Astrocyte (in vitro differentiated cells and primary cell): ENCODE data around the gene SLC12A4. TPM values are rescaled to one million over a fixed set of nuclear protein-coding genes. Genes with fewer than 3 reads are reported as not detected.

Experiments
- DNase-seq: peaks from one replicate; pipeline ENCODE4 v3.0.0-alpha.2; 2010; ENCODE audit warnings: low read depth
- FAIRE-seq: peaks from 2 replicates; lab custom pipeline; 2011; peaks lifted over from hg19 to GRCh38; lab: Jason Lieb, UNC
- H2AFZ ChIP-seq: 2 replicates; pipeline ENCODE4 v1.6.0; 2012; ENCODE audit warnings: low read depth, low read length, inconsistent platforms
- H3K27ac ChIP-seq: 2 replicates; pipeline ENCODE4 v1.5.1; 2011; ENCODE audit warnings: low read depth, low read length, inconsistent platforms
- H3K27me3 ChIP-seq: 2 replicates; pipeline ENCODE4 v1.6.0; 2011; ENCODE audit warnings: low read length, inconsistent platforms; ENCODE audit not compliant: insufficient read depth
- H3K36me3 ChIP-seq: 2 replicates; pipeline ENCODE4 v1.5.1; 2011; ENCODE audit warnings: low read length, inconsistent platforms; ENCODE audit not compliant: insufficient read depth
- H3K4me1 ChIP-seq: 2 replicates; pipeline ENCODE4 v1.5.1; 2011; ENCODE audit warnings: low read length, inconsistent platforms; ENCODE audit not compliant: insufficient read depth
- H3K4me2 ChIP-seq: 2 replicates; pipeline ENCODE4 v1.6.0; 2012; ENCODE audit warnings: low read length, inconsistent platforms
- H3K4me3 ChIP-seq: 2 replicates; pipeline ENCODE4 v1.5.1; 2011; ENCODE audit warnings: low read depth, mild to moderate bottlenecking, low read length, inconsistent platforms; ENCODE audit not compliant: insufficient read depth
- H3K79me2 ChIP-seq: 2 replicates; pipeline ENCODE4 v1.6.0; 2012; ENCODE audit warnings: mild to moderate bottlenecking, low read length, inconsistent platforms; ENCODE audit not compliant: insufficient read depth
- H3K9ac ChIP-seq: 2 replicates; pipeline ENCODE4 v1.6.0; 2012; ENCODE audit warnings: mild to moderate bottlenecking, low read length, inconsistent platforms
- H3K9me3 ChIP-seq: 2 replicates; pipeline ENCODE4 v1.5.1; 2012; ENCODE audit warnings: low read depth, mild to moderate bottlenecking, low read length, inconsistent platforms; ENCODE audit not compliant: insufficient read depth
- H4K20me1 ChIP-seq: 2 replicates; pipeline ENCODE4 v1.6.0; 2012; ENCODE audit warnings: low read length, inconsistent platforms; ENCODE audit not compliant: insufficient read depth
- H3K27ac Mint-ChIP-seq: one replicate; pipeline ENCODE4 v1.8.0; 2021; ENCODE audit warnings: mild to moderate bottlenecking, mixed read lengths; ENCODE audit not compliant: unreplicated experiment
- H3K27me3 Mint-ChIP-seq: one replicate; pipeline ENCODE4 v1.8.0; 2021; ENCODE audit warnings: low read depth, mixed read lengths; ENCODE audit not compliant: unreplicated experiment
- H3K36me3 Mint-ChIP-seq: one replicate; pipeline ENCODE4 v1.8.0; 2021; ENCODE audit warnings: low read depth, mixed read lengths; ENCODE audit not compliant: unreplicated experiment
- H3K4me1 Mint-ChIP-seq: one replicate; pipeline ENCODE4 v1.8.0; 2021; ENCODE audit warnings: low read depth, mixed read lengths; ENCODE audit not compliant: unreplicated experiment
- H3K4me3 Mint-ChIP-seq: one replicate; pipeline ENCODE4 v1.8.0; 2021; ENCODE audit warnings: mild to moderate bottlenecking, moderate library complexity, mixed read lengths; ENCODE audit not compliant: unreplicated experiment
- H3K9me3 Mint-ChIP-seq: one replicate; pipeline ENCODE4 v1.8.0; 2021; ENCODE audit warnings: mild to moderate bottlenecking, mixed read lengths; ENCODE audit not compliant: unreplicated experiment
- EZH2 ChIP-seq: IDR thresholded peaks from 2 replicates; pipeline ENCODE4 v1.6.1; 2012; ENCODE audit warnings: mild to moderate bottlenecking, low read length, inconsistent platforms; ENCODE audit not compliant: insufficient read depth
- total RNA-seq: library from RNA; stranded (reverse); gene quantifications from 2 replicates; pipeline ENCODE4 v1.2.1, GENCODE V29; 2021
- TF ChIP-seq, protein P1 (sequence below): IDR thresholded peaks from 2 replicates; pipeline ENCODE4 v1.5.1; 2011; ENCODE audit warnings: low read depth, mild to moderate bottlenecking, inconsistent platforms, low read length, moderate library complexity; ENCODE audit not compliant: insufficient read depth

The SLC12A4 gene
- total RNA-seq, 1 donor from 2014 or later, result 118 TPM

DNA sequence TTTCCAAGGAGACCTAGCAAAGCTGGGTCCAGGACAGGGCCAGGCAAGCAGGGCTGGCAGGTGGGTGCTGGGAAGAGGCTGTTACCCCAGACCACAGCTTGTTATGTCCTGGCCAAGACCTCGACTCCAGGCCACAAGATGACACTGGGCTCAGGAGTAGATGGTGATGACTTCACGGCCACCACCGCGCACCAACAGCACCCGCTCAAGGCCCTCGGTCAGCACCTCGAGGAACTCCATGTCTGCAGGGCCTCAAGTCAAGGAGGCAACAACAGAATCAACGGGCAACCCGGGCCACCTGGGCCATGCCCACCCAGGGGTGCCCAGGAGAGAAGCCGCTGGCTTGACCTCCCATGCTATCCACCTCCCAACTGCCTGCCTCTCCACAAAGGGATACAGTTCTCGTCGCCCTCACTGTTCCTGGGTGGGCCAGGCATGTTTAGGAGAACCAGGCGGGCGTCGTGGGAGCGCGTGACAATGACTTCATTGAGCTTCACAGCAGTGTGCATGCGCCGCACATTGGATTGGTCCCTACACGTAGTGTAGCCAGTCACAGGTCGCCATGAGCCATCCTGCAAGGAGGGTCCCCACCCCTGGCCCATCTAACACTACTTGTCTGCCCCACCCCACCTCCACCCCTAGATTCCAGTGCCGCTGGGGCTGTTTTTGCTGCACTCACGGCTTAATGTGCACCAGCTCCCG lies 23.6 kb downstream of the SLC12A4 start:
- Histone ChIP-seq H3K27ac (no peak overlapping the region), H3K36me3 (peaks cover 48% of the 10 kb centered on the region), H3K27me3 (no peaks in the 10 kb centered on the region), H4K20me1 (peaks cover 91% of the 10 kb centered on the region), H3K4me2 (peak overlapping the region; percentile 0), H2AFZ (no peak overlapping the region), H3K4me1 (peaks cover 15% of the 10 kb centered on the region), H3K9ac (peak overlapping the region; percentile 27), H3K9me3 (no peaks in the 10 kb centered on the region), H3K79me2 (peaks cover 10% of the 10 kb centered on the region), H3K4me3 (no peak overlapping the region)
- H3K27me3 Mint-ChIP-seq, result no peaks in the 10 kb centered on the region
- H3K9me3 Mint-ChIP-seq, result no peaks in the 10 kb centered on the region
- H3K4me3 Mint-ChIP-seq, result no peak overlapping the region
- no peak for TF ChIP-seq EZH2
- TF ChIP-seq, protein P1, sequence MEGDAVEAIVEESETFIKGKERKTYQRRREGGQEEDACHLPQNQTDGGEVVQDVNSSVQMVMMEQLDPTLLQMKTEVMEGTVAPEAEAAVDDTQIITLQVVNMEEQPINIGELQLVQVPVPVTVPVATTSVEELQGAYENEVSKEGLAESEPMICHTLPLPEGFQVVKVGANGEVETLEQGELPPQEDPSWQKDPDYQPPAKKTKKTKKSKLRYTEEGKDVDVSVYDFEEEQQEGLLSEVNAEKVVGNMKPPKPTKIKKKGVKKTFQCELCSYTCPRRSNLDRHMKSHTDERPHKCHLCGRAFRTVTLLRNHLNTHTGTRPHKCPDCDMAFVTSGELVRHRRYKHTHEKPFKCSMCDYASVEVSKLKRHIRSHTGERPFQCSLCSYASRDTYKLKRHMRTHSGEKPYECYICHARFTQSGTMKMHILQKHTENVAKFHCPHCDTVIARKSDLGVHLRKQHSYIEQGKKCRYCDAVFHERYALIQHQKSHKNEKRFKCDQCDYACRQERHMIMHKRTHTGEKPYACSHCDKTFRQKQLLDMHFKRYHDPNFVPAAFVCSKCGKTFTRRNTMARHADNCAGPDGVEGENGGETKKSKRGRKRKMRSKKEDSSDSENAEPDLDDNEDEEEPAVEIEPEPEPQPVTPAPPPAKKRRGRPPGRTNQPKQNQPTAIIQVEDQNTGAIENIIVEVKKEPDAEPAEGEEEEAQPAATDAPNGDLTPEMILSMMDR, result no peak
- peak overlapping the region; percentile 4 for H3K27ac Mint-ChIP-seq
- peaks cover 13% of the 10 kb centered on the region for H3K36me3 Mint-ChIP-seq
- FAIRE-seq, result no peak
- DNase-seq, result no peak
- H3K4me1 Mint-ChIP-seq, result no peaks in the 10 kb centered on the region

GRCh38 chr16:67943619-67944504 lies 24.6 kb downstream of the SLC12A4 start, which contains the start of gene LCAT:
TSS of gene LCAT (minus strand) at chr16:67944120. CDS start at chr16:67944101, 19 bp downstream.
- no peaks in the 10 kb centered on the region for H3K27me3 Mint-ChIP-seq
- H3K27ac Mint-ChIP-seq, result peak within 1 kb of the TSS; percentile 4
- H3K36me3 ChIP-seq, result peaks cover 50% of the 10 kb centered on the region
- no peak within 1 kb of the TSS for H2AFZ ChIP-seq
- H3K9me3 ChIP-seq, result no peaks in the 10 kb centered on the region
- peaks cover 13% of the 10 kb centered on the region for H3K36me3 Mint-ChIP-seq
- peaks cover 15% of the 10 kb centered on the region for H3K4me1 ChIP-seq
- TF ChIP-seq, protein P1, result no peak
- TF ChIP-seq EZH2, result no peak
- no peaks in the 10 kb centered on the region for H3K27me3 ChIP-seq
- H3K4me3 Mint-ChIP-seq, result no peak within 1 kb of the TSS
- DNase-seq (no peak), FAIRE-seq (no peak)
- no peak within 1 kb of the TSS for H3K27ac ChIP-seq
- H3K9ac ChIP-seq, result peak within 1 kb of the TSS; percentile 27
- H3K4me3 ChIP-seq, result no peak within 1 kb of the TSS
- peak within 1 kb of the TSS; percentile 25 for H3K4me2 ChIP-seq
- H4K20me1 ChIP-seq, result peaks cover 89% of the 10 kb centered on the region
- peaks cover 14% of the 10 kb centered on the region for H3K79me2 ChIP-seq
- no peaks in the 10 kb centered on the region for H3K9me3 Mint-ChIP-seq
- H3K4me1 Mint-ChIP-seq, result no peaks in the 10 kb centered on the region
